Measurements from ENCODE around the gene VIL1.

DNA sequence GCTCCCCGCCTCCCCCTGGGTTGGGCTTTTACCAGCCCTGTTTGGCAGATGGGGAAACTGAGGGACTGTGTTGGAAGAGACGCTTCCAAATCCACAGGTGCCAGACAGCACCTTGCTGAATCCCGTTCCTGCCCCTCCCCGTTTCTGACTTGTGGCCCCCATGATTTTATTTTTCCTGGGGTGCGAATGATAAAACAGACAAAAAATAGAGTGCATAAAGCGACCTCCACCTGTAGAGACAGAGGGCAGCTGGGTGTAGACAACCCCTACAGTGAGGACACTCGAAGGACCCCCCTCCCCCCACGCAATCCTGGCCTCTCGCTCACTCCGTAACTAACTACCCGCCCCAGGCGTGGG is 21.5 kb upstream of the VIL1 start:
- TF ChIP-seq POLR2A (IDR thresholded peaks at IDR 0.05; ENCODE audit: low read length) (no peak), GATA1 (IDR thresholded peaks at IDR 0.05; ENCODE audit: low read depth, low read length) (no peak)
